GM06990 (cell line): ENCODE measurements around the gene EGF.

Experiments
- DNase-seq: peaks from one replicate; pipeline ENCODE4 v3.0.0-alpha.2; 2011; ENCODE audit not compliant: insufficient read length; ENCODE audit errors: extremely low read depth
- H3K27me3 ChIP-seq: replicated peaks from 2 replicates; pipeline ENCODE4 v1.6.0; 2011; ENCODE audit warnings: low read length; ENCODE audit not compliant: control insufficient read depth, insufficient read depth
- H3K36me3 ChIP-seq: 2 replicates; pipeline ENCODE4 v1.5.1; 2011; ENCODE audit warnings: low read length; ENCODE audit not compliant: control insufficient read depth, insufficient read depth
- H3K4me3 ChIP-seq: replicated peaks from 2 replicates; pipeline ENCODE4 v1.5.1; 2011; ENCODE audit warnings: low read depth, mild to moderate bottlenecking, control low read depth, low read length
- CTCF ChIP-seq: IDR thresholded peaks from 2 replicates; pipeline ENCODE4 v1.5.1; 2011; ENCODE audit warnings: low read length, control low read depth, mild to moderate bottlenecking, inconsistent platforms; ENCODE audit not compliant: insufficient read depth, poor library complexity, severe bottlenecking

The EGF gene

GRCh38 chr4:109902559-109903251, 10.0 kb upstream of the EGF start:
- H3K27me3 ChIP-seq: no peaks in the 10 kb centered on the region; the same call in 1 of the 2 replicates
- DNase-seq: no peak
- no peak overlapping the region for H3K4me3 ChIP-seq
- no peaks in the 10 kb centered on the region for H3K36me3 ChIP-seq
- TF ChIP-seq CTCF: no peak

DNA sequence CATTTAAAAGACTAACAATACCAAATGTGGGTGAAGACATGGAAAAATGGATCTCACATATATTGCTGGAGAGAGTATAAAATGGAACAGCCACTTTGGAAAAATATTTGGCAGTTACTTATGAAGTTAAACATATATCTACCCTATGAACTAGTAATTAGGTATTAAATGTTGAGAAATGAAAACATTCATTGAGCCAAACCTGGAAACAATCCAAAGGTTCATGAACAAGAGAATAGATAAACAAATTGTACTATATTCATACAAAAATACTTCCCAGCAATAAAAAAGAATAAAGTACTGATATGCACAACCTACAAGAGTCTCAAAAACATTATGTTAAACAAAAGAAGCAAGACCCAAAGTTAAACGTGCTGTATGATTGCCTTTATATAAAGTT, 4.0 kb upstream of the EGF start:
- no peak for TF ChIP-seq CTCF
- no peak for DNase-seq
- Histone ChIP-seq H3K36me3 (no peaks in the 10 kb centered on the region), H3K4me3 (no peak overlapping the region), H3K27me3 (no peaks in the 10 kb centered on the region)

- H3K27me3 ChIP-seq: no peaks in the 10 kb centered on the region
- no peak for TF ChIP-seq CTCF
- no peak overlapping the region for H3K4me3 ChIP-seq
- no peak for DNase-seq
- no peaks in the 10 kb centered on the region for H3K36me3 ChIP-seq
These were observed 2.4 kb upstream of the EGF start for GRCh38 chr4:109910256-109910655.

DNA sequence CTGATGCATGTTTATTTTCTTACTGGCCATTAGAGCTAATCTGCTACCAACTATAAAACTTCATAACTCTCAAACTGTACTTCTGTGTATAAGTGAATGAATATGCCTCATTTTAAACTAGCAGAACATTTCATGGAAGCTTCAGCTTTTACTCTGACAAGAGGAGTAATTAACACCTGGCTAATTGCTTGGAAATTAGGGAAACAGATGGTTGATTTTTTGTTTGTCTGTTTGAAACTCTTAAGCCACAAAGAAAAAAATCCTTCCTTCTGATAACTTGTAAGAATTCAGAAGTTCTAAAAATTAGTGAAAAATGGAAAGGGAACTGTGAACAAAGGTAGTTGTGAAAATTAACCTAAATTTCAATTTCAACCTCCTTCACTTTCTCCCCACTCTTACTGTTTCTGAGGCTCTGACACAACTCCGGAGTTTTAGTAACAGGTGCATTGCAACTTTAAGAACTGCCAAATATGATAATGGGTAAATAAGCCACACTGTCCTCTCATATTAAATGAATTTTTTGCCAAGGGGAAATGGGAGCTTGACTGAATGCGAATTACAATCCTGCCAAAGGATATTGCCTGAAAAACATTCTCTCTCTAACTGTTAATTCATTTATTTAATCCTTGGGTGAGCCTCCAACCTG, 1.0 kb downstream of the EGF start:
- Histone ChIP-seq H3K36me3 (no peaks in the 10 kb centered on the region), H3K4me3 (no peak overlapping the region), H3K27me3 (no peaks in the 10 kb centered on the region)
- DNase-seq: no peak
- no peak for TF ChIP-seq CTCF

DNA sequence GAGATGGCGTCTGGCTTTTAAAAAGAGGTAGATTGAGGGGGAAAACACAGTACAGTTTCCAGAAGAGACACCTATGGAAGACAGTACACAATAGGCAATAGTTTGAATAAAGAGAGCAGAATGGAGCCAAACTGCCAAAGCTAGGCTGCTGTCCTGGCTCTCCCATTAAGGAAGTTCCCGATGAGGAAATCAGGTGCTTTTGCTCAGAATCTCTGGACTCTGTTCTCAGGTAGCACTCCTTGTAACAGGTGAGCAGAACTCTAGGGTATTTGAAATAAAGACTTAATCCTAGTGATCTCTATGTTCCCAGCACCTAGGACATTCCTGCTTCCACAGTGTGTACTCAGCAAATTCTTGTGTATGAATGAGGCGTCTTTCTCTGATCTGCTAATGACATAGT, 1.6 kb downstream of the EGF start:
- H3K27me3 ChIP-seq: no peaks in the 10 kb centered on the region
- no peaks in the 10 kb centered on the region for H3K36me3 ChIP-seq
- TF ChIP-seq CTCF: no peak
- no peak overlapping the region for H3K4me3 ChIP-seq
- no peak for DNase-seq
